DMS114 treated with DMSO at 0.1 percent for 48 hours (cell line): Measurements from ENCODE around the gene RIPOR2.
"Not testable (repeated sequence)": the region's sequence is repeated elsewhere in the genome, so short reads cannot be mapped to it uniquely, and the experiment has no call there.

ENCODE experiments used
- DNase-seq: peaks from one replicate; lab custom pipeline; 2025; ENCODE audit not compliant: unreplicated experiment; lab: John Stamatoyannopoulos, UW

The RIPOR2 gene

DNA sequence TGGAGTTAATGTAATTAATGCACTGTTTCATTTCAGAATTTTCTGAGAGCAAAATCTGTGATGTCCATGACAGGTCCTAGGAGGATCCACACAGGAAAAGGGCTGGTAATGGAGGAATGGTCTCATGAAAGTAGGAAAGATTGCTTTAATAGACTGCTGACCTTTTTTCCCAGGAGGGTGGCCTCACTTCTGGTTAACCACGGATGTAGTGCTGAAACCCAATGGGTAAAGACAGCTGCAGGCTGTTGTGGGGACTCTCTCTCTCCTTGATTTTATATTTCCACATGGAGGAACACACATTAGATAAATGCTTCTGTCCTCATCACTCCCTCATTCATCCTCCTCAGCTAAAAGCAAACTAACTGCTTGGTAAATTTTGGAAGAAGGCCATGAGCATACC, 23.6 kb upstream of the RIPOR2 start:
- no peak for DNase-seq

- no peak for DNase-seq
These were observed 21.4 kb upstream of the RIPOR2 start for GRCh38 chr6:24957199-24957598.

DNA sequence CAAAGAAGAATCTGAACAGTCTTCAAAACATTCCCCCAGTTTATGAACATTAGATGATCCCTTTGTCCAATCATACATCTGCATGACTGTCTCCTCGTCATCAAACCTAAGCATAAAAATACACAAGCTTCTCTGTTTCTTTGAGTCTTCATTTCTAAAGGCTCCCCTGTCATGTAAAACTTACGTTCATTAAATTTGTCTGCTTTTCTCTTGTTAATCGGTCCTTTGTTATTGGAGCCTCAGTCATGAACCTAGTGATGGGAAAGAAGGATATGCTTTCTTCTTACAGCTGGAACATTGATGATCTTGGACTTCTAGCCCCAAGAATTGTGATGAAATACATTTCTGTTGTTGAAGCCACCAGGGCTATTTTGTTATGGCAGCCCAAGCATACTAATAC, 18.0 kb upstream of the RIPOR2 start:
- DNase-seq = no peak

DNA sequence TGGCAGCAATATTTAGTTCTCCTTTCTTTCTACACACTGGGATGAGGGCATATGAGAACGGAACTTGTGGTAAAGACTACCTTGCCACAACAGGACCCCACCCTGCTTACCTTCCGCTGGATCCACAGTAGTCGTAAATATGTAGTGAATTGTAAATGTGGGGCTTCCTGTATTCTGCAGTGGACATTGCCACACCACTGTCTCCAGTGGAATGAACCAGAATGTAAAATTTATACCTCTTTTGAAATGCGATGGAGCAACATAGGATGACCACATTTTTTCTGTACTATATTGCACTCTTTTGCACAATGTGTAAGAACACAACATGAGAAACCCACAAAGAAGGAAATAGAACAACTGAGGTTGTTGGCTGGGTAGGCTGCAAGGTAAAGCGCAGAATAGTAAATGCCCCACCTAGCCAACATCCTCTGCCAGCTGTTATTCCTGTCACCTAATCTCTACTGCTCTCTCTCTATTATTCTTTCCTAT, 16.1 kb upstream of the RIPOR2 start:
- DNase-seq = no peak

- DNase-seq = no peak
These were observed 14.6 kb upstream of the RIPOR2 start for GRCh38 chr6:24950218-24950941.

GRCh38 chr6:24949020-24949569, 13.3 kb upstream of the RIPOR2 start:
- DNase-seq = no peak

DNA sequence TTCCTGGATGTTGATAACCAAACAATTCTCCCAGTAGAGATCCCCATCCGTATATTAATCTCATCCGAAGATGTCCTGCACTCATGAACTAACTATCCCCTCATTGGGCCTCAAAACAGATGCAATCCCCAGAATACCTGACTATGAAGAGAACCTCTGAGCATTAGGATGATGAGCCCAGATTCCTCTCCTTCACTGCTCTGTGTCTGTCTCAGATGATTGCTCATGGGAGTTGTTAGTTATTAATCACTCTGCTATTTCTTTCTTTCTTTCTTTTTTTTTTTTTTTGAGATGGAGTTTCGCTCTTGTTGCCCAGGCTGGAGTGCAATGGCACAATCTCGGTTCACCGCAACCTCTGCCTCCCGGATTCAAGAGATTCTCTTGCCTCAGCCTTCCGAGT, 12.5 kb upstream of the RIPOR2 start:
- DNase-seq = not testable (repeated sequence)

DNA sequence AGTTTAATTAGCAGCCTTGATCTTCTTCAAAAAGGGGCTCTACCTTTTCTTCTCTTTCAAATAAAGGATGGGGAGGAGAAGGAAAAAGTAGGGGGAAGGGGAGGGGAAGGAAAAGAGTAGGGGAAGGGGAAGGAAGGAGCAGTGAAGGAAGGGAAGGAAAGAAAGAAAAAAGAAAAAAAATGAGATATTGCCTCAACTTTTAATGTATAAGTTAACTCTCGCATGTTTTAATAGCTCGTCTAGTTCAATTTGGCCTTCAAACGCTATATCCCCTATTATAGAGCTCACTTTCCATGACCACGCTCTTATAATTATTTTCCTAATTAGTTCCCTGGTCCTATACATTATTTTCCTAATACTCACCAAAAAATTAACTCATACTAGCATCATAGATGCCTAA, 11.9 kb upstream of the RIPOR2 start:
- DNase-seq = no peak

GRCh38 chr6:24945054-24945453, 9.3 kb upstream of the RIPOR2 start:
- DNase-seq = no peak

GRCh38 chr6:24943774-24944173, 8.0 kb upstream of the RIPOR2 start:
- no peak for DNase-seq

DNA sequence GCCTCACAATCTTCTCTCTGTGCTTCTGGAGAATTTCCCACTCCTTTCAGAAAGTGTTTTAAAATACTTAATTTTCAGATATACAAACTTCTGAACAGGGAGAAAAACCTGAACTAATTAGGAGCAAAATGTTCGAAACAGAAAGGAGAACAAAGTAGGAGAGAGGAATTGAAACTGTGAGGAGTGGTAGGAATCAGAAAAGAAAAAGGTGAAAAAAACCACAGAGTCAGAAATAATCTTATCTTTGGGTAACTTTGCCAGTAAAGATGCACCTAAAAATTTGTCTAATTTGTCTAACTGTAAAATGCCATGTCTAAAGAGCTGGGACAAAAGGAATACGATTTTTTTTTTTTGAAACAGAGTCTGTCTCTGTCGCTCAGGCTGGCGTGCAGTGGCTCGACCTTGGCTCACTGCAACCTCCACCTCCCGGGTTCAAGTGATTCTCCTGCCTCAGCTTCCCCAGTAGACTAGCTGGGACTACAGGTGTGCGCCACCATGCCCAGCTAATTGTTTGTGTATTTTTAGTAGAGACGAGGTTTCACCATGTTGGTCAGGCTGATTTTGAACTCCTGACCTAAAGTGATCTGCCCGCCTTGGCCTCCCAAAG, 4.7 kb upstream of the RIPOR2 start:
- DNase-seq = no peak

DNA sequence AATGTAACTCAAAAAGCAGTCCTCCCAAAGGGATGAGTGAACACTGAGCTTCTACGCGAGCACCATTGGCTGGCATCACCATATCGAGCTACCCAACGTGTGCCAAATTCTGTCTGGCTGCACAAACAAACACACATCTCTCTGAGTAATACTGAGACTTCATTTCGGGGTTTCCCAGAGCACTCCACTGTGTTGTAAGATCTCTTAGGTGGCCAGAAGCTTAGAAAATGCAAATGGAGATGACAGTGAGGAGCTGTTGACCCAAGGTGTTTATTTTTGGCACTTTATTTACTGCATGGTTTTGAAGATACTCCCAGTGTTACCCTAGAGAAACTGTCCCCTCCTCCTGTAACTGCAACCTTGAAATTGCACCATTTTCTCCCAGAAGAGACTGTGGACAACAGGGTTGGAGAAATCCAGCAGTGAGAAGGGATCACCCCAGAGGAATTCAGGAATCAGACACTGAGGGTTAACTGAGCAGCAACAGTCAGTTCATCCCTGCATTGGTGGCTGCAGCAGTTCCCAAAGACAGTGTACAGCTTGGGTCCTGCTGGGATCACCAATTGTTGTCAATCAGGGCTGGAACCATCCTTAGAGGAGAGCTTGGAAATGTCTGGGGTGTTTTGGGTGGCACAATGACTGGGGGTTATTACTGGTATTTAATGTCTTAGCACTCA, 1.0 kb upstream of the RIPOR2 start:
- no peak for DNase-seq

DNA sequence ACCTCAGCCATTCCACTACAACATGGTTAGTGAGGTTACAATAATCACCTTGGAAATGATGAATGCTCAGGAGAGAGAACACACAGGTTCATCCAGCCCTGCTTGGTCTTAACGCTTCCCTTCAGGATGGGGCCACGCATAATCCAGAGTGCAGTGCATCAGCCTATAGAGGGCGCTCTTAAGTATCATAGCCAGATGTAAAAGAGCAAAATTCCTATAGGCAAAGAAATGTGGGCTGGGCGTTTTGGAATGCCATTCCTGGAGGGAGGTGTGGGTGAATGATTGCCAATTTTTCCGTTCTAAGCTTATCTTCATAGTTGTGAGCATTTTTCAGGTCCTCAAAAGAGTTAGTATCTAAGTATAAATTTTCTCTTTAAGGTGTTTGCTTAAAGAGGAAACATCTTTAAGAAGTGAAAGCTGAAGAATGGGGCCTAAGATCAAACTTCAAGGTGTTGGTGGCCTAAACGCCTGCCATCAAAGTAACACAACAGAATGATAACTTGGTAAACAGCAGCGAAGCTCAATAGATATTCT, 1.8 kb downstream of the RIPOR2 start:
- DNase-seq = no peak

- DNase-seq = no peak
These were observed 2.5 kb downstream of the RIPOR2 start for GRCh38 chr6:24933266-24933665.

GRCh38 chr6:24932832-24933231, 2.9 kb downstream of the RIPOR2 start:
- no peak for DNase-seq

- DNase-seq = no peak
These were observed 3.8 kb downstream of the RIPOR2 start for GRCh38 chr6:24931718-24932691.

- DNase-seq = no peak
These were observed 4.5 kb downstream of the RIPOR2 start for GRCh38 chr6:24931296-24931695.

DNA sequence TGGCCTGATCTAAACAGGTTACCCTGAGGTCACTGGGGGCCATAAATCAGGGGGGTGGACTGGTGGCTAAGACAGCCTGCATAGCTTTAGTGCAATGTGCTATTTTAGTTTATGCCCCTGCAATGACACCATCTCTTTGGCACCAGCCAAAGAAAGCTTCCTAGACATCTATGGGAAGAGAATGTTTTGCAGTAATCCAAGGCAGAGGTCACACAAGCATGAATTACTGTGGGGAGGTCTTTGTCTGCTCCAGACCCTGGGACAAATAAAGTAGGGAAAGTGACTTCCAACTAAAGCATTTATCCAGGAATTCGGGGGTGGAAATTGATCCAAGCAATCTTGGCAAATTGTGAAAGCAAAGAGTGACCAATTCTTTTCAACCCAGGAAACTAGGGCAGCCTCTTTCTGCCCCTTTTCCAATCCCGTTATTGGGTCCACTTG, 5.3 kb downstream of the RIPOR2 start:
- no peak for DNase-seq

- DNase-seq = no peak
These were observed 6.5 kb downstream of the RIPOR2 start for GRCh38 chr6:24929242-24929641.

DNA sequence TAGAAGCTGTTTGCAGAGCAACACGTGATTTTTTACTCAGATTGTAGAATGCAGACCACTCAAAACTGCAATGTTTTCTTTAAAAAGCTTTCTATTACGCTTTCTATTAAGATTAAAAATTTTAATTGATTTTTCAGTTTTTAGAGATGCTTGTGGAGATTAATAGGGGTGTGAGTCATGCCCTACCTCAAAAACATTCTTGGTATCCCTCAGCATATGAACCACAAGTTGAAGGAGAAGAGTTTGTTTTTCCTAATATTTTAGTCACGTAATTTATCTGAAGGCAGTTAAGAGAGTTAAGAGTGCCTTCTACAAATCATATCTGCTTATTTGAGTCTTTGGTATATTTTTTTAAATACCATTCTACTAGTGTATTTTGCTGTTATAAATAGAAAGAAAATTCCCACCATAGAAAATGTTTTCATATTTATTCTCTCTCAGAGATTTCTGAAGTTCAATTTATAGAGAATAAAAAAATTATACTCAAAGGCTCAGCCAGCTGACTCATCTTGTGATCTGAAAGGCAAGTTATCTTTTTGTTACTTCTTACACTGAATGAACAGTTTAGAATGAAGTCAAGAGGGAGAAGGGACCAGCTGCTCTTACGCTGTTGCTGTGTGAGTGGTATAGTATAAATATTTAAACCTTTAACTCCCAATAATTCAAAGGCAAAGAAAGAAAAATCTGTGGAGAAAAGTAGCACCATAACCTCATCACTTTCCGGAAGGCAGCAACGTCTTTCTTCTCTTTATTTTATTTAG, 7.6 kb downstream of the RIPOR2 start:
- DNase-seq = no peak
